NCI-H187 treated with DMSO at 0.1 percent for 48 hours (cell line): Measurements from ENCODE around the gene SFMBT2.

ENCODE experiments used
- DNase-seq: peaks from one replicate; lab custom pipeline; 2025; lab: John Stamatoyannopoulos, UW

SFMBT2 gene

DNA sequence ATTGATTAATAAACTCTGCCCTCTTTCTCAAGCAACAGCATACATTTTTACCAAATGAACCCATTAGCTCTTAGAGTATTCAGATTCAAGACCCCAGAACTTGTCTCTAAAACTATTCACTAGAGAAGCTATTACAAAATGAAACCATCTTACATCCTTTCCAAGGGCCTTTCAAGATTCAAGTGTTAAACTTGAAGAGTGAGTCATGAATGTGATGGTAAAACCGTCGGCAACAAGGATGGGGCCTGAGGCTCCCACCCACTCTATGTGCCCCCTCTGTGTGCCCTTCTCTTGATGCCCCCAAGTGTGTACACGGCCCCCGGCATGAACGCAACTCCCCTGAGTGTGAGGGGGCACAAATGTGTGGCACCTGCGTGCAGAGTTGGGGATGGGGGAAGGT lies 46.4 kb downstream of the SFMBT2 start:
- DNase-seq: no peak

DNA sequence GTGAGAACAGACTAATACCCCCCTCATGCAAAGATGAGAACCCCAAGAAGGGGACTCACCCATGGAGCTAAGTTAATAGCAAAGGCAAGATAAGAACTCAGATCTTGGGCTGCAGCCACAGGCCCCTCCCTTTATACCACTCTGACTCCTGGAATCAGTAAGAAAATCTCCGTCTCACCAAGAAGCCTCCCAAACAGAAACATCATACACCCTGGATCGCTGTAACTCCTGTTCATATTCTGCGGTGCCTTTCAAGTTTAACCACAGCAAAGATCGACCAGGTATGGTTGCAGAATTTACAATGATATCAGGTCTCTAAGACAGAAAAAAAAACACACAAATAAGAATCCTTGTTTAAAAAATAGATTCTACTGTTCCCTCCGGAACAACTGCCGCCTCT lies 47.1 kb downstream of the SFMBT2 start:
- no peak for DNase-seq

- no peak for DNase-seq
Observed at GRCh38 chr10:7362471-7362870, 48.4 kb downstream of the SFMBT2 start.

- no peak for DNase-seq
Observed at GRCh38 chr10:7361316-7361715, 49.5 kb downstream of the SFMBT2 start.

DNA sequence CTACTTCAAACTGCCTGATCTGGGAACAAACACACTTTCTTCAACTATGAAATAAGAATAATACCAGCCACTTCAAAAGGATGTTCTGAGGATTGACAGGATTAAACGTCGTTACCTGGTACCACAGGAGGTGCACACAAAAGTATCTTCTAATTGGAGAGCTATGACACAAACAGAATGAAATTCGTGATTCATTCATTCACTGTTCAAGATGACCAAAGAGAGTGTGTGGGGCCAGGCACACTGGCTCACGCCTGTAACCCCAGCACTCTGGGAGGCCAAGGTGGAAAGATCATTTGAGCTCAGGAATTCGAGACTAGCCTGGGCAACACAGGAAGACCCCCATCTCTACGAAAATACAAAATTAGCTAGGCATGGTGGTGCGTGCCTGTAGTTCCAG lies 50.9 kb downstream of the SFMBT2 start:
- DNase-seq: no peak

DNA sequence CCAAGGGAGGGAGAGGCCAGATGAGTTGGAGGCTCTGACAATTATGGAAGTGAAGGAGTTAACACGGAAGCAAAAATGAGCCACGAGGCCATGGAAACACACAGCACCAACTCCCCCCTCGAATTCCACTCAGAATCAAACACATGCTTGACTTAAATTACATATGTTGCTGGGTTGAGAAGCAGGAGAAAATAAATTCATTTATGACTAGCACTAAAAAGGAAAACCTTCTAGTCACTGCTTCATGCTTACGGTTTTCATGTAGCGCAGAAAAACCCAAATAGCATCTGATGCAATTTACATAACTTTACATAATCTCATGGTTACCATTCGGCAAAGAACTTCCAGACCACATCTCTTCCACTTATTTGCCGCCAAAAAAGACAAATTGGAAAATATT lies 51.5 kb downstream of the SFMBT2 start:
- DNase-seq: no peak

- no peak for DNase-seq
Observed at GRCh38 chr10:7357193-7357592, 53.6 kb downstream of the SFMBT2 start.

DNA sequence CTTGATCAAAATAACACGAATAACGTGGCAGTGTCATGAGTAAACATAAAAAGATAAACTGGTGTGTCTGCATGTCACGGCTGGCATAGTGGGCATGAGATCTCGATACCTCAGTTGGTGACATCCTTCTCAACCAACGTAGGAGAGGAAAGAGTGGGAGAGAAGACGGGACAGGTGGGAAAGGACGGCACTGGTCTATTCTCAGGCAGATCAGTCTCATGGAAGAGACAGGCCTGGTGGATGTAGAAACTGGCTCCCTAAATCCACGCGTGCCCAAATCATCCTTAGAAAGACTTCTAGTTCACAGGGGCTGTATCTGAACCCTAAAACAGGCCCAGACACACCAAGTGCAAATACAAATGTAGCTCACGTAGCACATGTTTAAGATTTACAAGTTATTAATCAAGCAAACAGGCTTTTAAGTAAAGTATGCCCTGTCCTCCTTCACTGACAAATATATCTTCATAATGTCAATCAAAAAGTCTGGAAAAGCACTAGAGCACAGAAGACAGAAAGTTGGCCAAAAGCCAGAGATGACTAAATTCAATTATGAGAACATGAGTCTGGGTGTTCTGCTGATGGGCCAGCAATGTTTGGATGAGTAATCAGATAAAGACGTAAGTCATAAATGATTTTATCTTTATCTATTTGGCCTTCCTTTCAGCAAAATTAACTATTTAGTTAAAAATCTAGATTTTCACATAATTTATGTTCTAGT lies 56.3 kb downstream of the SFMBT2 start:
- DNase-seq: no peak

GRCh38 chr10:7351894-7352293 lies 58.9 kb downstream of the SFMBT2 start:
- DNase-seq: no peak

DNA sequence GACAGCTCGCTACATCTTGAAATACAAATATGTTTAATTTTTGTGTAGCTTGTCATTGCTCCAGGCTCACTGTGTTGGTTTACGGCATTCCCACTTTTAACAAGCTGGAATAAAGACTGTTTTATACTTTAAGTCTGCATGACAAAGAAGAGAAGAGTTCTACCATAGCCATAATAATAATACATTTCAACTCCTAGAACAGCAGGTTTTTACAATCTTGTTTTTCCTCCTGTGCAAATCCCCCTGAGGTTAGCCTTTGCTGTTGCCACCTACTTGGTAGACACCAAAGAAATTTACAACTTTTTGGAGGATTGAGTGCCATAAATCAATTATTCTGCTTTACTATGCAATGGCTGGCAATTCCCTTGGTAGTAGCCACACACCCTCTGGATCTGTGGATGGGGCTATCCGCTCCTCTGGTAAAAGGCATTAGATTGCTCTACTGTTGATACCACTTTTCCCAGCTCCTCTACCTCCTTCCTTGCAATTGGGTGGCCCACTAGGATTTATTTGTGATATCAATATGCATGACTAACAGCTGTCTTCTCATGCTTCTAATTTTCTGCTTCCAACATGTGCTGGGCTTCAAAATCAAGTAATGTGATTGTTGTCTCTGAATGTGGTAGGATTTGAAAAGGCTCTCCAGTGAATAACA lies 60.2 kb downstream of the SFMBT2 start:
- DNase-seq: no peak

GRCh38 chr10:7345717-7346116 lies 65.1 kb downstream of the SFMBT2 start:
- no peak for DNase-seq

DNA sequence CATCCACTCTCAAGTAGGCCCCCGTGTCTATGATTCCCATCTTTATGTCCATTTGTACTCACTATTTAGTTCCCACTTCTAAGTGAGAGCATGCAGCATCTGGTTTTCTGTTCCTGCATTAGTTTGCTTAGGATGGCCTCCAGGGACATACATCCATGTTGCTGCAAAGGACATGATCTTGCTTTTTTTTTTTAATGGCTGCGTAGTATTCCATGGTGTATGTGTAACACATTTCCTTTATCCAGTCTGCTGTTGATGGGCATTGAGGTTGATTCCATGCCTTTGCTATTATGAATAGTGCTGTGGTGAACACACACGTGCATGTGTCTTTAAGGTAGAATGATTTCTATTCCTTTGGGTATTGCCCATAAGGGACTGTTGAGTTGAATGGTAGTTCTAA lies 67.8 kb downstream of the SFMBT2 start:
- no peak for DNase-seq

DNA sequence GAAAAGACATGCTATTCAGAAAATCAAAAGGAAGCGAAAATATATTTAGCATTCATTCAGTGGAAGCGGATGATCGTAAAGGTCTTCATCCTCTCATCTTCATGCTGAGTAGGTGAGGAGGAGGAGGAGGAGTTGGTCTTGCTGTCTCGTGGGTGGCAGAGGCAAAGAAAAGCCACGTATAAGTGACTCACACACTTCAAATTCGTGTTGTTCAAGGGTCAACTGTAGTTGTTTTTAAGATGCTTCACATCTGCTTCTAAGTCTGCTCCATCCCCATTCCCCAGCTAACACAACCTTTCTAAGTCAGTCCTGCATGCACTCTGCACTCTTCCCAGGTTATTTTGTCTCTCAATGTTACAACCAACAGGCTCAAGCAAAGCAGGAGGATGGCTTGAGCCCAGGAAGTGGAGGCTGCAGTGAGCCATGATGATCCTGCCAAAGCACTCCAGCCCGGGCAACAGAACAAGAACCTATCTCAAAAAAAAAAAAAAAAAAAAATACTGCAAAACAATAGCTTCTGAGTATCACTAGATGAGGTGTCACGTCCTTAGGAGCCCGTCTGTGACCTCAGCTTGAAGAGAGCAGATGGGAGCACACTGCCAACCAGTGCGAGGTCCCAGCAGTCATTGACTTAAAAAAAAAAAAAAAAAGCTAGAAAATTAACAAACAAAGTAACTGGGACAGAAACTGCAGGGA lies 70.5 kb downstream of the SFMBT2 start:
- DNase-seq: no peak

GRCh38 chr10:7339510-7339909 lies 71.3 kb downstream of the SFMBT2 start:
- DNase-seq: no peak

GRCh38 chr10:7338469-7338868 lies 72.4 kb downstream of the SFMBT2 start:
- DNase-seq: no peak

DNA sequence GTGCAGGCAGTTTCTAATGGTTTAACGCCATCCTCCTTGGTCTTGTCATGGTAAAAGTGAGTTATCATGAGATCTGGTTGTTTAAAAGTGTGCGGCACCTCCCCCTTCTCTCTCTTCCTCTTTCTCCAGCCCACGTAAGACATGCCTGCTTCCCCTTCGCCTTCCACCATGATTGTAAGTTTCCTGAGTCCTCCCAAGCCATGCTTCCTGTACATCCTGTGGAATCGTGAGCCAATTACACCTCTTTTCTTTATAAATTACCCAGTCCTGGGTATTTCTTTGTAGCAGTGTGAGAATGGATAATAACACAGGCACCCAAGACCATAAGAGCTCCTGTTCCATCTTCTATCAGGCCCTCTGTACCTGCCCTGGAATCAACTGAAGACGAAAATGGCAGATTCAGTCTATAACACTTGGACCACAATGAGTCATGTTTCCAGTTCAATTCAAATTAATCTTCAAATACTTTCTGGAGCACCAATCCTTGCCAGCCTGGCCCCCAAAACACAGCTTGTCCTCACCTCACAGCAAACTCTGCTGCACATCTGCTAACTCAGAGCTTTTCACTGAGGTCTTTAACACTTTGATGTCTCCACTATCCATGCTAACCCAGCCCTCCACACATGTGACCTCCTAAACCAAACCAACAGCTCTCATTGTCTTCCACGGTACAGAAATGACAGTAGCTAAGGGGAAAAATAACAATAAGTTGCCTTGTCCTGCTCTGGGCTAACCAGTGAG lies 73.2 kb downstream of the SFMBT2 start:
- no peak for DNase-seq

GRCh38 chr10:7335977-7336376 lies 74.9 kb downstream of the SFMBT2 start:
- DNase-seq: no peak

GRCh38 chr10:7334642-7334964 lies 76.2 kb downstream of the SFMBT2 start:
- DNase-seq: no peak

DNA sequence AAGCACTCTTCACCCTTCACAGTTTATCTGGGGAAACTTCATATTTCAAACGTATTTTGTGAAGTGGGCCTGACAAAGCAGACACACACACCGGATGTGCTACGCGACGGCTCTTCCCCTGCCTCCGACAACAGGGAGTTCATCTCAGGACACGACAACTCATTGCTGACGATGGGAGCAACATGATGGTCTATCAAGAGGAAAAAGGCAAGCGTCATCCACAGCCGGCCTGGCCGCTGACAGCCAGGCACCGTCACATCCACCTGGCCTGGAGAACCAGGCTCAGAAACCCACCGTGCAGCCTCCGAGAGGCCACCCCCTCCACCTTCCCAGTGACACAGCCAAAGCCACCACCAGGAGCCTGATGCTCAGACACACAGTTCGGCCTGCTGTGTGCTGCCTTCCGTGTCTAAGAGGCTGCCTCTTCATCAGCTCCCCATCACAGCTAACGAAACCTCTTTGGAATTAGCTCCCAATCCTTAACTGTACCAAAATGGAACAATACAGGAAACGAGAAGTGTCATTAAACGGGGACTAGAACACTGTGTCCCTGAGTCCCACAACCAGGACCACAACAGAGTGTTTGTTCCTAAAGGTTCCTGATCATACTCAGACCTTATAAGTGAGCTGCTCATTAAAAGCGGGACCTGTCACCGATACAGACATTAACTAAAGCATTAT lies 76.7 kb downstream of the SFMBT2 start:
- no peak for DNase-seq

DNA sequence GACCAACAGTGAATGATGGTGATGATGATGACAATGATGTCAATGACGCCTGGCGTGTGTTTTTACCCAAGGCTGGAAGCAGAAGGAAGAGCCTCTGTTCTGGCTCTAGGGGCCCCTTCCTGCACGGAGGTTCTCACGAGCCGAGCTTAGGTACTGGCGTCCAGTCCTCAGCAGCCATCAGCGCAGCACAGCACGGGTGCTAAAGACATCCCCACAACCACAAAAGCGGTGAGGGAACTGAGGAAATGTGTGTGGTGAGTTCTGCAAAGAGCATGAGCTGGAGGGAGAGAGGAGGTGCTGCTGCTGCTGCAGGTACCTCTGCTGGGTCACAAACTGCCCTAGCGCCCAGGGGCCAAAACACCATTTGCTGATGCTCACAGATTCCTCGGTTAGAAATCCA lies 81.6 kb downstream of the SFMBT2 start:
- no peak for DNase-seq

DNA sequence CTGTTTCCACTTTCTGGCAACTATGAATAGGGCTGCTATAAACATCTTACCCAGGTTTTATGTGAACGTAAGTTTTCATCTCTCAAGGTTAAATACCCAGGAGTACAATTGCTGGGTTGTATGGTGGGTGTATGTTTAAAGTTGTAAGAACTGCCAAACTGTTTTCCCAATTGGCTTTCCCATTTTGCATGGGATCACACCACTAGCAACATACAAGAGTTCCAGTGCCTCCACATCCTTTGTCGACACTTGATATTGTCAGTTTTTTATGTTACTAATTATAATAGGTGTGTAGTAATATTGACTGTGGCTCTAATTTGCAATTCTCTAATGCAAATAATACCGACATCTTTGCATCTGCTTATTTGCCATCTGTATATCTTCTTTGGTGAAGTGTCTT lies 82.9 kb downstream of the SFMBT2 start:
- DNase-seq: no peak

DNA sequence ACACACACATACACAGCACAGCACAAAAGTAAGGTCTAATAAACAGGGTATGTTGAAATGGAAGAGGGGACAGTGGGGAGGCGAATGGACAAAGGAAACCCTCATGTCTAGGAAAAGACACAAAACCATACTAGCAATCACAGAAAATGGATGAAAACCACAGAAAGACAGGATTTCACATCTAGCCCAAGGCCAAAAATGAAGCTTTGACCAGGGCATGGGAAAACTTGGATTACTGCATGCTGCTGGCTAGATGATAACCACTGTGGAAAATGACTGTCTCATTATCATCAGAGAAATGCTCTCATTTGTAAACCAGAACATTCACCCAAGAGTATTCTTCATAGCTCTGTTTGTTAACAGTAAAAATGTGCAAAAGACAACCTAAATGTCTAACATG lies 88.2 kb downstream of the SFMBT2 start:
- no peak for DNase-seq
